GM23248 (cell line): ENCODE results near the gene BAIAP2.

Experiments used
- EZH2 ChIP-seq: fragments of 200-600 bp; sonication (generic); IDR thresholded peaks from 2 replicates; pipeline ENCODE4 v1.6.1; 2018; ENCODE audit warnings: antibody characterized with exemption, mild to moderate bottlenecking; ENCODE audit not compliant: insufficient read depth, poor library complexity, severe bottlenecking
- EZH2phosphoT487 ChIP-seq: fragments of 200-600 bp; sonication (generic); IDR thresholded peaks from 2 replicates; pipeline ENCODE4 v1.6.1; 2018; ENCODE audit warnings: antibody characterized with exemption, moderate library complexity, mild to moderate bottlenecking, low read depth; ENCODE audit not compliant: insufficient read depth

DNA sequence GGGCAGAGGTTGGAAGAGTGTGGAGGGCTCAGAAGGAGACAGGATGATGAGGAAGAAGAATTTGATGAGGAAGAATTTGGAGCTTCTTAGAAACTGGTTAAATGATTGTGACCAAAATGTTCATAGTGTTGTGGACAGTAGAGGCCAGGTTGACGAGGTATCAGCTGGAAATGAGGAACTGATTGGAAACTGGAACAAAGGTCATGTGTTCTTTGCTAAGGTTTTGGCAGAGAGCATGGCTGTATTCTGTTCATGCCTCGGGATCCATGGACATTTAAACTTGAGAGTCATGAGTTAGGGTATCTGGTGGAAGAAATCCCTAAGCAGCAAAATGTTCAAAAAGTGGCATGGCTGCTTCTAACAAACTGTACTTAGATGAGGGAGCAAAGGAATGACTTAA lies 24.0 kb upstream of the BAIAP2 start:
- TF ChIP-seq EZH2phosphoT487, result no peak
- TF ChIP-seq EZH2, result no peak
